ENCODE measurements around the gene TDRD1. TPM values are rescaled to one million over a fixed set of nuclear protein-coding genes. Genes with fewer than 3 reads are reported as not detected.

TDRD1 gene
- total and polyA plus RNA-seq, 9 of the 15 experiments (the other 6 are each of a cell fraction or from before 2014, with no cell fraction given): not detected

DNA sequence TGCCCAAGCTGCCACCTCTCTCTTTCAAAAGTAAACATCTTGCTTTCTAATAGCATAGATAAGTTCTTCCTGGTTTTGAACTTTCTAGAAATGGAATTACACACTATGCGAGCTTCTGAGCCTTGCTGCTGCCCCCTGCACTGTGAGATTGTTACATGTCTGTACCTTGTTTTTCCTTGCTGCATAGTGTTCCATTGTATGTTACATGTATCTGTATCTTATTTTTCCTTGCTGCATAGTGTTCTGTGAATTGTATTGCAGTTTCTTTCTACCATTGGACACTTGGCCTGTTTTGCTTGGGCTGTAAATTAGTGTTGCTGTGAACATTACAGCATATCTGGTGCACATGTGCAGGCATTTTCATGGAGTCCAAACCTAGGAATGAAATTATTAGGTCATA is 35.9 kb downstream of the TDRD1 start:
- ChIA-PET POLR2A (no interaction called here), CTCF (ENCODE audit: low intra/inter-chr PET ratio) (no interaction called here)
- Histone ChIP-seq H4K20me1 (replicated peaks; ENCODE audit: control insufficient read depth, insufficient read depth, low read length) (no peaks in the 10 kb centered on the region), H3K27me3 (ENCODE audit: control insufficient read depth in 2 of 2, insufficient read depth in 2 of 2, low read length in 2 of 2) (no peaks in the 10 kb centered on the region; a peak in 1 of 5 replicates), H3K4me3 (no peak overlapping the region), H3K9ac (ENCODE audit: insufficient read depth in 1 of 2, low read depth in 2 of 2, low read length in 2 of 2) (no peak overlapping the region), H3K4me2 (ENCODE audit: insufficient read depth, low read length) (no peak overlapping the region), H3K4me1 (replicated peaks in 1 of 2; ENCODE audit: control insufficient read depth in 2 of 2, insufficient read depth in 2 of 2, low read length in 2 of 2) (no peaks in the 10 kb centered on the region), H3K79me2 (ENCODE audit: control insufficient read depth, insufficient read depth, low read length) (no peaks in the 10 kb centered on the region), H2AFZ (ENCODE audit: low read depth, low read length) (no peak overlapping the region), H3K27ac (ENCODE audit: extremely low read depth, low read depth, low read length) (no peak overlapping the region), H3K36me3 (ENCODE audit: control insufficient read depth, insufficient read depth, low read length) (no peaks in the 10 kb centered on the region), H3K9me3 (replicated peaks; ENCODE audit: control insufficient read depth, insufficient read depth, low read depth, low read length) (no peaks in the 10 kb centered on the region), H3K9me1 (ENCODE audit: control insufficient read depth, insufficient read depth, low read length) (no peaks in the 10 kb centered on the region)
- in situ Hi-C loops (cut with MboI): no loop called here
- intact Hi-C loops (cut with micrococcal nuclease): no loop called here
- ATAC-seq (no peak), FAIRE-seq (no peak), DNase-seq (ENCODE audit: extremely low read depth in 1 of 4, low spot score in 3 of 4) (no peak)
- 0% methylated on average over 1 of the region's 1 CpG for WGBS (ENCODE audit: insufficient coverage, low coverage, missing lambda C conversion rate)
- BruUV-seq (replicated peaks): no TSS peak
- TF ChIP-seq TEAD1 (CRISPR knock-in tag; IDR thresholded peaks at IDR 0.05) (no peak), ZNF146 (CRISPR knock-in tag; IDR thresholded peaks at IDR 0.05; ENCODE audit: unreplicated experiment) (peak; percentile 61)

DNA sequence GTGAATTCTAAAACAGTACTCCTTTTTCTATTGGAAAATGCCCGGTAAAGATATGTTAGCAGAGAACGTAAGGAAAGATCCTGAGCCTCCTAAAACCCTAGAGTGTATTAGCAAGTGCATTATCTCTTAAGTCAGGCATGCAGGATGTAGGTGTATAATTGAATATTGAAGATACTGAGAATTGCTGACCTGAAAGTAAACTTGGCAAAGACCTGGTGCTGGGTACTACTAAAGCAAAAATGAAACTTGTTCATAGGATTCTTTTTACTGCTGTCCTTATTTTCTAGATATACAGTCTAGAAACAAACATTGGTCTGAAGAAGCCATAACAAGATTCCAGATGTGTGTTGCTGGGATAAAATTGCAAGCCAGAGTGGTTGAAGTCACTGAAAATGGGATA is 41.1 kb downstream of the TDRD1 start:
- ATAC-seq: no peak
- POLR2A ChIA-PET: no interaction called here
- TF ChIP-seq, protein P1, sequence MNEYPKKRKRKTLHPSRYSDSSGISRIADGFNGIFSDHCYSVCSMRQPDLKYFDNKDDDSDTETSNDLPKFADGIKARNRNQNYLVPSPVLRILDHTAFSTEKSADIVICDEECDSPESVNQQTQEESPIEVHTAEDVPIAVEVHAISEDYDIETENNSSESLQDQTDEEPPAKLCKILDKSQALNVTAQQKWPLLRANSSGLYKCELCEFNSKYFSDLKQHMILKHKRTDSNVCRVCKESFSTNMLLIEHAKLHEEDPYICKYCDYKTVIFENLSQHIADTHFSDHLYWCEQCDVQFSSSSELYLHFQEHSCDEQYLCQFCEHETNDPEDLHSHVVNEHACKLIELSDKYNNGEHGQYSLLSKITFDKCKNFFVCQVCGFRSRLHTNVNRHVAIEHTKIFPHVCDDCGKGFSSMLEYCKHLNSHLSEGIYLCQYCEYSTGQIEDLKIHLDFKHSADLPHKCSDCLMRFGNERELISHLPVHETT (CRISPR knock-in tag; conservative IDR thresholded peaks at IDR 0.05 in 1 of 2, IDR thresholded peaks at IDR 0.05 in 1 of 2): no peak
- TF ChIP-seq WHSC1 (IDR thresholded peaks at IDR 0.05; ENCODE audit: low read length): no peak
- TF ChIP-seq MTF1 (CRISPR knock-in tag; IDR thresholded peaks at IDR 0.05; ENCODE audit: borderline replicate concordance): no peak
- no peak for TF ChIP-seq POLR2B (IDR thresholded peaks at IDR 0.05; ENCODE audit: low read depth, partially characterized antibody)
- no peak for TF ChIP-seq NFYB (IDR thresholded peaks at IDR 0.05; ENCODE audit: extremely low read depth, insufficient read length)
- no peak for TF ChIP-seq PTTG1 (tag; IDR thresholded peaks at IDR 0.05; ENCODE audit: low read depth)
- TF ChIP-seq CXXC5 (CRISPR knock-in tag; IDR thresholded peaks at IDR 0.05): no peak
- TF ChIP-seq HDGF (IDR thresholded peaks at IDR 0.05): no peak
- TF ChIP-seq ZNF217 (CRISPR knock-in tag; IDR thresholded peaks at IDR 0.05): no peak
- TF ChIP-seq BDP1 (IDR thresholded peaks at IDR 0.05; ENCODE audit: insufficient read depth, insufficient read length): no peak
- no peak for TF ChIP-seq POLR2AphosphoS5 (IDR thresholded peaks at IDR 0.05; ENCODE audit: control insufficient read depth, insufficient read depth, low read depth, low read length)
- no peak for TF ChIP-seq KAT8 (IDR thresholded peaks at IDR 0.05; ENCODE audit: low read depth)

More for the DNA sequence above, 41.1 kb downstream of the TDRD1 start:
- Histone ChIP-seq H3K4me2 (ENCODE audit: insufficient read depth, low read length) (no peak overlapping the region), H4K20me1 (replicated peaks; ENCODE audit: control insufficient read depth, insufficient read depth, low read length) (no peaks in the 10 kb centered on the region), H3K27ac (ENCODE audit: extremely low read depth, low read depth, low read length) (no peak overlapping the region), H2AFZ (ENCODE audit: low read depth, low read length) (no peak overlapping the region), H3K4me3 (no peak overlapping the region), H3K9me1 (ENCODE audit: control insufficient read depth, insufficient read depth, low read length) (no peaks in the 10 kb centered on the region), H3K9me3 (replicated peaks; ENCODE audit: control insufficient read depth, insufficient read depth, low read depth, low read length) (no peaks in the 10 kb centered on the region), H3K9ac (ENCODE audit: insufficient read depth in 1 of 2, low read depth in 2 of 2, low read length in 2 of 2) (no peak overlapping the region), H3K36me3 (ENCODE audit: control insufficient read depth, insufficient read depth, low read length) (no peaks in the 10 kb centered on the region), H3K27me3 (ENCODE audit: control insufficient read depth in 2 of 2, insufficient read depth in 2 of 2, low read length in 2 of 2) (no peaks in the 10 kb centered on the region; a peak in 1 of 5 replicates), H3K79me2 (ENCODE audit: control insufficient read depth, insufficient read depth, low read length) (no peaks in the 10 kb centered on the region), H3K4me1 (replicated peaks in 1 of 2; ENCODE audit: control insufficient read depth in 2 of 2, insufficient read depth in 2 of 2, low read length in 2 of 2) (no peaks in the 10 kb centered on the region)
- DNase-seq (ENCODE audit: extremely low read depth in 1 of 4, low spot score in 3 of 4): no peak
- CTCF ChIA-PET (ENCODE audit: low intra/inter-chr PET ratio): no interaction called here
- intact Hi-C loops (cut with micrococcal nuclease) (no loop called here), in situ Hi-C loops (cut with MboI) (no loop called here)
- no peak for FAIRE-seq
- no TSS peak for BruUV-seq (replicated peaks)
- 6% methylated on average over 2 of the region's 2 CpGs for WGBS (ENCODE audit: insufficient coverage, low coverage, missing lambda C conversion rate)
